NCI-H748 (cell line): ENCODE results near the gene CDC42BPG.
A peak's percentile ranks its signal among the peaks of the same experiment; 100 is the strongest.
"Not testable (repeated sequence)": the region's sequence is repeated elsewhere in the genome, so short reads cannot be mapped to it uniquely, and the experiment has no call there.

Experiments
- DNase-seq: peaks from one replicate; lab custom pipeline; 2025; ENCODE audit not compliant: unreplicated experiment; lab: John Stamatoyannopoulos, UW

CDC42BPG gene

DNA sequence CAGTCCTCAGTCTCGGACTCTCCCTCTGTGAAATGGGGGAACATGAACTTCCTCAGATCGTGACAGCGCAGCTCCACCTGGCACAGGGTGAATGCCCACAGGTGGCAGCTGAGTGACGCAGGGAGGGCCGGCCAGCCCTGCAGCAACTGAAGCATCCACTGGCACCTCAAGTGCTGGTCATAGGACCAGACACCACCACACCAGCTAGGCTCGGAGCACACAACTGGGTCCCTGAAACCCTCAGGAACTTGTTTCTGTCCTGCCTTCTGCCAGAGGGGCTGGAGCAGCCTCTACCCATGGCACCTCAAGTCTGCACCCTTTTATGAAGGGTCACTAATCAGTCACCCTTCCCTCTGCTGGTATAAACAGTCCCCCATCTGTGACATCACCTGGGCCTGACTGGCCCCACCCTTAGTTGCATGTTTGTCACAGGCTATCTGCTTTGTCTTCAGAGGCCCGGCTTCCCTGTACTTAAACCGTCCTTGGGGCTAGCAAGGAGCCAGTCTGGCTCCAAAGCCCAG lies 7.4 kb upstream of the CDC42BPG start:
- no peak for DNase-seq

DNA sequence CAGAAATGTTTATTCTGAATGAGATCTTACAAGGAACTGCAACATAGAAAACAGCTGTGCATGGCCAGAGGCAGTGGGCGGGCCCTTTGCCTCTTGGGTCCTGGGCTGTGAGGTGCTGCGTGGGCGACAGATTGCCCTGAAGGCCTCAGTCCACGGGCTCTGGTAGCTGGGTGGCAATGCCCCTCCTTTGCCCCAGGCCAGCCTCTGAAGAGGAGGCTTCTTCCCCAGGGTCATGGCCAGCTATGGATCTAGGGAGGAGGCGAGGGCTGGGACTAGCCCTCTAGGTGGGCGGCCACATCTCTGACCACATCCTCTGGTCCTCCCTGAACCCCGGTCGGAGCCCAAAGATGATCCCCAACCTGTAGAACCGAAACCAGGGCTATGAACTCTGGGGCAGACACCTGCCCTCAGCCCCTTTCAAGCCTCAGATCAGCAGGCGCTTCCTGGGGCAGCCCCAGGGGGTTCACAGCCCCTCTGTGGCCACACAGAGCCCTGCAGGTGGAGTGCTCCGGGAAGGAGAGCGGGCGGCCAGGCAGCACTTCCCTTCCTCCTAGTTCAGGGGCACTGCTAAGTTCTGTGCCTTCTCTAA lies 6.6 kb upstream of the CDC42BPG start:
- no peak for DNase-seq

DNA sequence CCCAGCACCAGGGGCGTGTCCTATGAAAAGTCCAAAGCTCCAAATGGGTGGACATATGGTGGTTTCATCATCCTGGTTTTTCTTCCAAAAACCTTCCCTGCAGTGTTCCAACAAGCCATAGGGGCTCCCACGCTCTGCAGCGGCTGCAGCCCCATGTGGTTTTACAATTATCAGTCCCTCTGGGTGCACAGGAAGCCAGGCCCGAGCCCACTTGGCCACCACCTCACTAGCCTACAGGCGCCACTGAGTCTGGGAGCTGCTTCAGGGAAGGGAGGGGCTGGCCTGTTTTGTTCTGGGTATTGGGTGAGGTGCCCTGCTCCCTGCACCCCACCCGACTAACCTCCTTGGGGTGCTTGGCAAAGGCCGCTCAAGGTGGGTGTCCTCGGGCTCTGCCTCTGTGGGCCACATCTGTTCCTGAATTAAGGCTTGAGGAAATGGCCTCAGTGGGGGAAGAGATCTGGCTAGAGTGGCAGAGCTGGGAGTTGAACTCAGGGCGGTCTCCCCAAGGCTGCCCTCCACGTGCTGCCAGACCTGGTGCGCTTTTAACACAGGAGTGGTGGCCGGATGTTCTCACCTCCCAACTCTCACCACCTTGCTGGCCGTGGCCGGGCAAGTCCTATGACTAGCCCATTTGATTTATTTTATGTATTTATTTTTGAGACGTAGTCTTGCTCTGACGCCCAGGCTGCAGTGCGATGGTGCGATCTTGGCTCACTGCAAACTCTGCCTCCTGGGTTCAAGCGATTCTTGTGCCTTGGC lies 5.3 kb upstream of the CDC42BPG start:
- no peak for DNase-seq

DNA sequence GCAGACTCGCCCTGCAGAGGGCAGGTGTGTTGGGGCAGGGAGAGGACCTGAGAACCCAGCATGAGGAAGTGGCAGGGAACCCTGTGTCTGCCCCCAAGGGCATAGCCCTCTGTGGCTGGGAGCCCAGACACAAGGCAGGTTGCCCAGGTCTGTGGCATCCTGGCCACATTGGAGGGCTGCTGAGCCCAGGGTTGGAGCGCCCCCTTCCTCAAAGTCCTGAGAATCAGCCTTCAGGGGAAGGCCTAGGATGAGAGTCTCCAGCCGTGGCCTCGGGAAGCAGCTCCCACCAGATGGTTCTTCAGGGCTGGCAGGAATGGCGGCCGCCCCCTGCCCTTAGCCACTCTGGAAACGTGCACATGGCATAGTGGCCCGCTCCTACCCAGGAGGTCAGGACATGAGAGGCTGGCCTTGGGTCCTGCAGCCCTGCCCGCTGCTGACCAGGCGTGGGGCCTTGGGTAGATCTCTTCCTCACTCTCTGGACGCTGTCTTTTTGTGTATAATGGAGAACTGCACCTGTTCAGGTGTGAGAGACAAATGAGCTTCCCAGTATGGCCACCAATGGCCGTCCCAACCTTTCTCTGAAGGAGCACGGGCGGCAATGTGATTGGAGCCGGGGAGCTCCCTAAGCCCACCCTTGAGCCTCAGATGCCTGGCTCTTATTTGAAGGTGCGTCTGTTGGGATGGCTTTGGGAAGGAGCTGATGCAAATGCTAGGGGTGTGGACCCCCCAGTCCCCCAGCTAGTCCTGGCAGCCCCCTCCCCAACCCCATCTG lies 4.6 kb upstream of the CDC42BPG start:
- DNase-seq = no peak

DNA sequence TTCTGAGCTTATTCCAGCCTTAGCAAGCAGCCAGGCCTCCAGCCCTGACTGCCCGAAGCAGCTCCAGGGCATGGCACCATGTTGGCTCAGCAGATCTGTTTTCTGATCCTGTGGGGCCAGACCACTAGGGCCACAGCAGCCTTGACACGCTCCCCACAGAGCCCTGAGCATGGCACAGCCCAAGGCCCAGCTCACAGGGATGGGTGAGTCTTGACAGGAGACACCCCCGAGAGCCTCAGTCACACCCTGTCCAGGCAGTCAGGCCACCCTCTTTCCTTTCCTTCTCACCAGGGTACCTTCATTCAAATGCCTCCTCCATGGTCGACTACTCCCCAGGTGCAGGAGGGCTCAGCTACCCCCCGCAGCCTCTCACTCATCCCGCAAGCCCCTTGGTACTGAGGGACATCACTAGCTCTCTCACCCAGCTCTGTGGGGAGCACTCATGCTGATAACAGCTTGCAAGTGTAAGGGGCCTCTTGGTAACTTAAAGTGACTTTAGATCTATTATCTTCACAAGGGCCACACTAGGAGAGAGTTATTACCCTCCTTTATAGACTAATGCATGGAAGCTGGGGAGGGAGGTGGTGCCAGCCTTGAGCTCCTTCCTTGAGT lies 3.9 kb upstream of the CDC42BPG start:
- no peak for DNase-seq

DNA sequence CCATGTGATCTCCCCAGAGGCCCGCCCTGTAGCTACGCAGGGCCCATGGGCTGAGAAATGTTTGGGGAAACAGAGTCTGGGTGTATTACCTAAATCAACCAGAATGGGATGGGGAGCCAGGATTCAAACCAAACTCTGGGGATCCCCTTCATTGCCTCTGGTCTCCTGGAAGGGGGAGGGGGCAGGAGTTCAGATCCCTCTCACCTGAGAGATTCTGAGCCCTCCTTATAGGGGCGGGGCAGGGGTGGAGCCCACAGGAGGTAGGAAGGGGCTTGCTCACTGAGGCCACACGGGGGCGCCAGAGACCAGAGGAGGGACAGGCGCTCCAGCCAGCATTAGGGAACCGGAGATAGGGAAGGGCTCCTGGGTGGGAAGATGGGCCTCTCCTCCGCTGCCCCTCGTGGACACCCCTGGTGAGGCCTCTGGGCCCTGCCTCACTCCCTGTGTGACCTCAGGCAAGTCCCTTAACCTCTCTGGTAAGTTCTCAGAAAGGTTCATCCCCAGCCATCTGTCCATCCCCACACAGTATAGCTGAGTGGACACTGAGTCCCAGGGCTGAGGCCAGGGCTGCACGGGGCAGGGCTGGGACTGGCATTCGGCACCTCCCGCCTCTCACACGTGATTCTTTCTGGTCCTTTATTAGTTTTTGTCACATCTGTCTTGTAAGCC lies 2.7 kb upstream of the CDC42BPG start:
- peak; percentile 92 for DNase-seq

DNA sequence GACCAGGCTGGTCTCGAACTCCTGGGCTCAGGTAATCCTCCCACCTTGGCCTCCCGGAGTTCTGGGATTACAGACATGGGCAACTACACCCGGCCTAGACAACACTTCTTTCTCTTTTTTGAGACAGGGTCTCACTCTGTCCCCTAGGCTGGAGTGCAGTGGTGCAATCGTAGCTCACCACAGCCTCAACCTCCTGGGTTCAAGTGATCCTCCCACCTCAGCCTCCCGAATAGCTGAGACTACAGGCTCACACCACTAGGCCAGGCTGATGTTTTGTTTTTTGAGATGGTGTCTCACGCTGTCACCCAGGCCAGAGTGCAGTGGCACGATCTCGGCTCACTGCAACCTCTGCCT lies 1.3 kb upstream of the CDC42BPG start:
- DNase-seq = not testable (repeated sequence)

DNA sequence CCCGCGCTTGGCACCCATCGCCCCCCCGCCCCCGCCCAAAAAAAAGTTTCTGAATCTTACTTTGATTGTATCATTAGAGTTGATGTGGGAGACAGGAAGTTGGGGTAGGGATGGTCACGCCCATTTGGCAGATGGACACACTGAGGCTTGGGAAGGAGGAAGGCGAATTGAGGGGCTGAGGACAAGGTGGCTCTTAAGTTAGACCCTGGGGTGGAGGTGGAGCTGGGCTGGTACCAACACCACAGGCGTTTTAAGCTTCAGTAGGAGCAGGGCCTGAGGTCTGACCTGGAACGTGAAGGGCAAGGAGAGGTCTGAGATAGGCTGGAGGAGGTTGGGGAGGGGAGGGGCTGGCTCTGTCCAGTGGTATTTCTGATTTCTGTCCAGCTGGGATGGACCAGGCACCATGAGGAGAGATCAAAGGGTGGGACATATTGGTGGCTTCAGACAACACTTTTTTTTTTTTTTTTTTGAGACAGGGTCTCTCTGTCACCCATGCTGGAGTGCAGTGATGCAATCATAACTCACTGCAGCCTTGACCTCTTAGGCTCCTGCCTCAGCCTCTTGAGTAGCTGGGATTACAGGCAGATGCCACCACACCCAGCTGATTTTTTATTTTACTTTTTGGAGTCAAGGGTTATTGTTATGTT lies 799 bp upstream of the CDC42BPG start:
- DNase-seq = no peak

DNA sequence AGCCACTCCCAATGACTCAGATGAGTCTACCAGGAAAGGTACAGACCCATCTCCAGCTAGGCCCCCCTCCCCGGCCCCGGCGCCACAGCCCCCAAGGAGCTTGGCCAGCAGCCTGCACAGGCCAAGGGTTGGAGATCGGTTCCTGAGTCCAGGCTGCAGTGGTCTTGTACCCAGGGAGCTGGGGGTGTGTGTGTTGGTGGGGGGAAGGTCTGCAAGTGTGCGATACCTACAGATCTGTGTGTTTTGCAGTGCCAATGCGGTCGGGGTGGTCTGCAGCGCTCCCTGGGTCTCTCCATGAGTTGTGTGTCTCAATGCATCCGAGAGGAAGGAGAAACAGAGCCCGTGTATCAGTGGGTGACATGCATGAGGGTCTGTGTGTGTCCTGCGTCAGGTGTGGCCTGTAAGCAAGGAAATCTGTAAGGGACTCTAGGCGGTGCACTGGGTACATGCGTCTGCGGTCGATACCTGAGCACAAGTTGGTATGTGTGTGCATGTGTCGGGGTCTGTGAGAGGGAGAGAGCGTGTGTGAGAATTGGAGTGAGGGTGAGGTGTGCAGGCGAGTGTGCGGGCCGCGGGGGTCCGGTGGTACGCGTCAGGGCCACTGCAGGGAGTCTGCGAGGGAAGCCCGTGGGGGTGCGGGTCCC lies 645 bp downstream of the CDC42BPG start:
- DNase-seq = peak; percentile 56

DNA sequence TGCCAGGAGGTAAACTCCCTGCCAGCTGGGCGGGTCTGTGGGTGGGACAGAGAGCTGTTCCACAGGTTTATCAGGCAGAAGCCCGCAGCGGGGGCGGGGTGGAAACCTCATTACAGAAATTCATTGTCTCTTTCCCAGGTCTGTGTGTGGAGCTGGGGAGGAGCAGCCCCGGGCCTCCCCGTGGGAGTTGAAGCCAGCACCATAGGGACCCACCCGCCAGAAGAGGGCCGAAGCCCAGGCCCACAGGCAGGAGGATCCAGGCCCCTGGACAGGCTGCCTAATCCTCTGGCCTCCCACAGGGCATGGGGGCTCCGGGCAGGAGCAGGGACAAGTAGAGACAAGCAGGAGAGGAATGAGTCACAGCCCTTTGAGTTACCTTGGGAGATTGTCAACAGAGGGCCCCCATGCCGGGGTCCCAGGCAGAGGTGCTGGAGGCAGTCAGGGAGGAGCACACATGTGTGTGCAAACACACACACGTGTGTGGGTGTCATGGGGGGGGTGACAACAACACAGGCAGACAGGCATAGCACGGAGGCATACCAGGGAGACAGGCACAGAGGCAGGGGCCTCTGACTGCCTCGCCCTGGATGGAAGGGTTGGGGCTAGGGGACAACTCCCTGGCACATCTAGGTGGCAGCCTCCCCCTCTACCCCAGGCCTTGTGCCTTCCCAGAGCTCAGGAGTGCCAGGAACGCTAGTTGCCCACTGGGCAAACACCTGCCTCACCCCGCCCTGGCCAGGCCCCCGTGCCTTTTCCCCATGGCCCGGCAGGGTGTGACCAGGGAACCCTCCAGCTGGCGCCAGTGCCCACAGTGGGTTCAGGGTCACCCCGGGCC lies 1.4 kb downstream of the CDC42BPG start:
- DNase-seq = peak; percentile 30

DNA sequence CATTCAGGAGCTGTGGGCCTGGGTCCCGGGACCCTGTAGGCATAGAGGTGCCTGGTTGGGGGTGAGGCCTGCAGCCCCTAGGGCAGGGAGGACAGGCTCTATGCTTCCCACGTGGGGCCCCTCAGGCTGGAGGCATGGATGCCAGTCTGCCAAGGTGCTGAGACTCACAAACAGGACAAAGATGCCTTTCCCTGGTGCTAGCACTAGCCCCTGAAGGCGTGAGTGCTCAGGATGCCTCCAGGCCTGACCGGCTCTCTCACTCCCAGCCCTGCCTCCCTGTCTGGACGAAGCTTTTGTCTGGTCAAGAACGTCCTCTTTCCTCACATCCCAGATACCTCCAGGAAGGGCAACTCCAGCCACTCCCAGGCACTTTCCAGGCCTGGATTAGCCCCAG lies 2.1 kb downstream of the CDC42BPG start:
- no peak for DNase-seq

DNA sequence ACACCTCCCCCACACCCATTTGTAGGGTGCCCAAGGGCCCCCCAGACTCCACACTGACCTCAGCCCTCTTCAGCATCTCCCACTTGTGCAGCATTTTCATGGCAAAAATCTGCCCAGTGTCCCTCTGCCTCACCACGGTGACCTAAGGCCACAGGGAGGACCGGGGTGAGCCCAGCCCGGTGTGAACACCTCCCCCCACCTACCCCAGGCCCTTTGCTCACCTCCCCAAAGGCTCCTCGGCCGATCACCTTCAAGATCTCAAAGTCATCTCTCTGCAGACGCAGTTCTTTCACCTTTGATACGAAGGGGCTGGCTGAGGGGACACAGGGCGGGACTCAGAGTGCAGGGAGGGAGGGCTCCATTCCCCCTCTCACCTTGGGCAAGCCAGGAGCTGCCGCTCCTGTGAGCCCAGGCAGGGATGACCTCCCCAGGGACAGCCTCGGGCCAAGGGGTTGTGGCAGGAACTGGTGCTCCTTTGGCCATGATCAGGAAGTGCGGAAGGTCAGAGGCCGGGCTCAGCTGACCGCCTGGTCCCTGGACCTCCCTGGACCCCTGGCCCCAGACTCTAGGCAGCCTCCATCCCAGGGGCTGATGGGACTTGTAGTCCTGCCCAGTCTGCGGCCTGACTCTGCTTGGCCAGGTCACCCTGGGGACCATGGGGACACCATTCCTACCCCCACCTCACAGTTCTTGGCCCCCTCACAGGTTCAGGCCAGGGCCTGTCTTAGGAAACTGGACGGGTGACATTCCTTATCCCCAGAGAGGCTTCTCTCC lies 2.7 kb downstream of the CDC42BPG start:
- DNase-seq = no peak

DNA sequence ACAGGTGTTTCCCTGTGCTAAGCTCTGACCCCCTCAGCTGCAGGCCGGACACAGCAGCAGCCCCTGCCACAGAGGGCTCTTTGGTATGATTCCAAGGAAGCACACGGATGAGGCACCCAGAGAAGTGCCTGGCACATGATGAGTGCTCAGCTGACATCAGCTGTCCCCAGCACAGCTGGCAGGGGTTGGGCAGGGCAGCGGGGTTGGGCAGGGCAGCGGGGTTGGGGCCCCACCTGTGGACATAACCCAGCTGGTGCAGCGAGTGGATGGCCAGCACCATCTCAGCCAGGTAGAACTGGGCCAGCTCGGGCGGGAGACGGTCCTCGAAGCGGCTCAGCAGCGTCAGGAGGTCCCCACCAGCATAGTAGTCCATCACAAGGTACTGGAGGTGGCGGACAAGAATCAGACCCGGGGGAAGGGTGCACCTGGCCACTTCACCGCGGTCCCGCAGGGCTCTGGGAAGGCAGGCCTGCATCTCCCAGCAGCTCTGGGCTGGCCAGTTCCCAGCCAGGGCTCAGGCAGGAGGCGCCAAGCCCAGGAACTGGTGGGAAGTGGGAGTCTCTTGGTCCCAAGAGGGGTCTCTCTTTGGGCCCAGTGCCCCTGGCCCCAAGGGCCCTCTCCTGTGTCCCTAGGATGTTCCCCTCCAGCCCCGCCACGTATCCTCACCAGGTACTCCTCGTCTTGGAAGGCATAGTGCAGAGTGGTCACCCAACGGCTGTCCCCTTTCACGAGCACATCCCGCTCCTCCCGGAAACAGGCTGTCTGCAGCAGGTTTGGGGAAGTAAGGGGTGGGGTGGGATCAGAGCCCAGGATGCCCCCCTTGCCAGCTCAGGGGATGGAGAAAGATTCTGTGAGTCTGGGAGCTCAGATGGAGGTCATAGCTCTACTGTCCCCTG lies 4.3 kb downstream of the CDC42BPG start:
- DNase-seq = no peak

DNA sequence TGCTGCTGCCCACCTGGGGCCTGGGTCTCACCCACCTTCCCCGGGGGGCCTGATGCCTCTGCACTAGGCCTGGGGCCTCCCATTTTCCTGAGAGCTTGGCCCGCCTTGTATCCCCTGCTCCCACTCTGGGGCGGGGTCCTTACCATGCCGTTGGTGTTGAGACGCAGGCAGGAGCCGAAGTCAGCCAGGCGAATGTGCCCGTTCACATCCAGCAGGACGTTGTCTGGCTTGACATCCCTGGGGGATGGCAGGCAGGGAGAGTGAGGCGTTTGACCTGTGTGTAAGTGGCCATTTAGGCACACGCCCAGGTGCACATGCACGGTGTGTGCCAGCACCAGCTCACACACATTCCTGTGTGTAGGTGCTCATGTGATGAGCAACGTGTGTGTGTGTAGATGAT lies 5.1 kb downstream of the CDC42BPG start:
- no peak for DNase-seq

DNA sequence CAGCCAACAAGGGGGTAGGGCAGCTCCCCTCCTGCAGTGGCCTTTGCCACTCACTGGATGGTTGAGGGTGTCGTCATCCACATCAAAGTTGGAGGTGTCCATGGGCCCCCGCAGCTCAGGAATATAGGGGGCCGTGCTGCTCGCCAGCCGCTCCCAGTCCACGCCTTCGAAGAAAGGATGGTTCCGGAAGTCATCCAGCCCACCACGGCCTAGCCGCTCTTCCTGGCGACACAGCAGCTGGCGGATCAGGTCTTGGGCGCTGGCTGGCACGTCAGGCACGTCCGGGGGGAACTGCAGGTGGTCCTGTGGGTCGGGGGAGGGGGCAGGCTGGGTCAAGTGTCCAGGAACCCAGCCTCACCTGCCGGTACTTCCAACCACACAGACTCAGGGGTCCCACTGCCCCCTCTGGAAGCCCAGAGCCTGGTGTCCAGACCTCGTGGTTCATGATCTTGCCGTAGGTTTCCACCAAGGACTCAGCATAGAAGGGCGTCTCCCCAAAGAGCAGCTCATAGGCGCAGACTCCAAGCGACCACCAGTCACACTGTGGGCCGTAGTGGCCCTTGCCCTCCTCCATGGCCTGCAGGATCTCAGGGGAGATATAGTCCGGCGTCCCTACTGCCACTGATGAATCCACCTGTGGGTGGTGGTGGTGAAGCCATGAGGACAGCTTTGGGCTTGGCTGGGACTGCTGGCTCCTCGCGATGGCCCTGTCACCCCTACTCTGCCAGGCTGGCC lies 5.7 kb downstream of the CDC42BPG start:
- no peak for DNase-seq

DNA sequence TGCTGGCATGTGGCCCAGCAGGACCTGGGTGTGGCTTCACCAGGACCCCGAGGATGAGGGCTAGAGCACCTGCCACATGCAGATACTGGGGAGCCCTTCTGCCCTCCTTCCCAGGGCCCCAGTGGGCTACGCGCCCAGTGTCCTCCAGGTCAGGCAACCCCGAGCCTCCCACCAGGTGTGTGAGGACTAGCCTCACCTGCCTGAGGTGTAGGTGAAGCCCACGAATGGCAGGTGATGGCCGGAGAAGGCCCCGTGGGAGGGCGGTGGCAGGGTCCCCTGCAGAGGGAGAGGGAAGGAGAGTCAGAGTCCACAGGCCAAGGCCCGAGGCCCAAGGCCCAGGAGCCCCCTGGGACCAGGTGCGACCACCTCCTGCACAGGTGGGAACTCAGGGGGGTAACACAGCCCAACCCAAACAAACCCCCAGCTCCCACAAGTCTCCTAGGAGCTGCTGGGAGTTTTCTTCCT lies 6.5 kb downstream of the CDC42BPG start:
- no peak for DNase-seq
